Common myeloid progenitor, CD34-positive (primary cell): ENCODE measurements around the gene RPL38.

ENCODE experiments used
- CTCF ChIA-PET: fragments of 350-600 bp; sonication (Branson Sonifier 250); formaldehyde crosslinking; loops from one replicate; lab custom pipeline; 2021; ENCODE audit warnings: antibody characterized with exemption; lab: Charles Lee
- POLR2A ChIA-PET: fragments of 350-600 bp; sonication (Branson Sonifier 250); formaldehyde crosslinking; loops from one replicate; lab custom pipeline; 2021; ENCODE audit warnings: antibody characterized with exemption; lab: Charles Lee
- DNase-seq, 3 donors: peaks; one replicate each; pipeline versions ENCODE4 v3.0.0 to v3.0.0-alpha.2; 2013
- H3K27ac ChIP-seq, 2 experiments: 1 replicate in 1 of 2; 2 replicates in 1 of 2; pipeline ENCODE4 v1.7.0; 2013; ENCODE audit warnings: inconsistent platforms in 2 of 2, low read length in 2 of 2, mild to moderate bottlenecking in 2 of 2, low read depth in 1 of 2, moderate library complexity in 1 of 2; ENCODE audit not compliant: severe bottlenecking in 2 of 2, insufficient read depth in 1 of 2, poor library complexity in 1 of 2
- H3K27me3 ChIP-seq, 5 experiments: replicated peaks in 2 of 5; 1 replicate in 3 of 5; 2 replicates in 2 of 5; pipeline versions ENCODE4 v1.6.1 to v1.7.0; 2013; ENCODE audit warnings: low read length in 4 of 5, mild to moderate bottlenecking in 2 of 5, moderate library complexity in 2 of 5, inconsistent platforms in 1 of 5; ENCODE audit not compliant: insufficient read depth in 5 of 5, control insufficient read depth in 4 of 5
- H3K36me3 ChIP-seq, 4 experiments: 1 replicate in 2 of 4; 2 replicates in 2 of 4; pipeline versions ENCODE4 v1.6.1 to v1.7.0; 2013; ENCODE audit warnings: low read length in 3 of 4, control low read depth in 1 of 4, mild to moderate bottlenecking in 1 of 4; ENCODE audit not compliant: control insufficient read depth in 4 of 4, insufficient read depth in 4 of 4
- H3K4me1 ChIP-seq, 4 experiments: 1 replicate in 3 of 4; 2 replicates in 1 of 4; pipeline versions ENCODE4 v1.6.1 to v1.7.1; 2013; ENCODE audit warnings: low read length in 3 of 4, mild to moderate bottlenecking in 3 of 4, control low read depth in 1 of 4, inconsistent platforms in 1 of 4, moderate library complexity in 1 of 4; ENCODE audit not compliant: control insufficient read depth in 4 of 4, insufficient read depth in 4 of 4; ENCODE audit errors: control extremely low read depth in 1 of 4
- H3K4me3 ChIP-seq, 7 experiments: 1 replicate in 4 of 7; 2 replicates in 3 of 7; pipeline versions ENCODE4 v1.5.1 to v1.7.0; 2013; ENCODE audit warnings: mild to moderate bottlenecking in 7 of 7, low read length in 6 of 7, moderate library complexity in 6 of 7, inconsistent platforms in 2 of 7, low read depth in 2 of 7, control low read depth in 1 of 7; ENCODE audit not compliant: insufficient read depth in 4 of 7, control insufficient read depth in 1 of 7; ENCODE audit errors: extremely low read depth in 1 of 7
- H3K9me3 ChIP-seq, 5 experiments: 1 replicate in 4 of 5; 2 replicates in 1 of 5; pipeline versions ENCODE4 v1.6.1 to v1.7.1; 2013; ENCODE audit warnings: low read length in 4 of 5, mild to moderate bottlenecking in 2 of 5, inconsistent platforms in 1 of 5, low read depth in 1 of 5, moderate library complexity in 1 of 5; ENCODE audit not compliant: control insufficient read depth in 4 of 5, insufficient read depth in 2 of 5; ENCODE audit errors: control extremely low read depth in 1 of 5
- WGBS: methylation state at CpG from one replicate; pipeline ENCODE4 v1.1.5; 2013; ENCODE audit not compliant: insufficient coverage; 5-methylcytosine and 5-hydroxymethylcytosine counted together

RPL38 gene

DNA sequence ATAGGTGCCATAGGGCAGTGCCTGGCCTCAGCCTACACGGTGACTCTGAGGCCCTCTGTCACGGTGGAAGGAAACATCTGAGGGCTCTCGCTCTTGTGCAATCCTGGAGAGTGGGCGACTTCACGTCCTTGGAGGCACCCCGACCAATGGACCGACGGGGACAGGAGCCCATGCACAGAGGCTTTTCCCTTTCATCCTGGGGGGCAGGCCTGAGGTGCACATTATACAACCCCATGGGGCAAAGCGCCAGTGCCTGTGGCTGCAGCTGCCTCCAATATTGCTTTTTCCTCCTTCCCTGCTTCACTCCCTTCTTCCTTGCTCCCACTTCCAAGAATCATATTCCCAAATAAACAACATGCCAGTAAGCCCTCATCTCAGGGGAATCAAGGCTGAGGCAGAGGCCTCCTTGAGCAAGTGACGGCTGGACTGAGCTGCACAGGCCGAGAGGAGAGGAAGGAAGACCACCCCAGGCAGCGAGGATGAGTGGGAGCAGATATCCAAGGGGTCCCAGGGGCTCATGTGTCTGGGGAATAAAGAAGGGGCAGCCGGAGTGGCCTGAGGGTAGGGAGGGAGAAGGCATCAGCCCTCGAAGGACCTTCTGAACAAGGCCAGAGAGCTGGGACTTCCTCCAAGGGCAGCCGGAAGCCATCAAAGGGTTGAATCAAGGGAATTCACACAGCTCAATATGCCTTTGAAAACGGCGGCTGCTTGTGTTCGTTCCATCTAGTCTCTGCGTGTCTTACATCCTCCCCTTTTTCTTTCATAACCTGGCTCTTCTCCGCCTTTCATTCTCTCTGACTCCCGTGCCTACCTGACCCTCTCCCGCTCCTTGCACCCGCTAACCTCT, 42.6 kb upstream of the RPL38 start:
- DNase-seq: no peak
- no peaks in the 10 kb centered on the region for H3K9me3 ChIP-seq
- WGBS: 85% methylated on average over 22 of the region's 23 CpGs
- no peak overlapping the region for H3K27ac ChIP-seq
- ChIA-PET POLR2A (no interaction called here), CTCF (interaction anchor here (1.6 kb wide), 2 partner anchors 16 to 514 kb away, joined by 3 read pairs; no protein-coding TSS in a partner anchor)
- H3K36me3 ChIP-seq: no peaks in the 10 kb centered on the region
- peaks cover 0 to 9% (median 2%) of the 10 kb centered on the region in 5 experiments for H3K27me3 ChIP-seq
- peaks cover 0 to 8% (median 2%) of the 10 kb centered on the region in 4 experiments for H3K4me1 ChIP-seq
- H3K4me3 ChIP-seq: no peak overlapping the region

DNA sequence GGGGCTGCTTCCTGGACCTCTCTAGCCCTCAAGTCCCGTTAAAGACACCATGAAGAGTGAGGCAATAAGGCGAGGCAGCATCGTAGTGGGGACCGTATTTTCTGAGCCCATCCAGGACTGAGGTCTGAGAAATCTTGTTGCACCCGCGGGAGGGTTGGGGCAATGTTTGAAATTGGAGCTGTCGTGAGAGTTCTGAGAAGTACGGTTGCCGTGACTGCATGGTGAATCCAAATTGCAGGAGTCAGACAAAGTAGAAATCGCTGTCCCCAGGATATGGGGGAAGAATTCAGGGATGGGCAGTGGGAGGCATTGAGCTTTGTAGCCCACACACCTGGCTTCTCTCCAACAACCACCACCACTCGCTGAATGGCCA, 42.0 kb upstream of the RPL38 start:
- Histone ChIP-seq H3K4me1 (peaks cover 0 to 8% (median 2%) of the 10 kb centered on the region in 4 experiments), H3K27ac (no peak overlapping the region), H3K9me3 (no peaks in the 10 kb centered on the region), H3K36me3 (no peaks in the 10 kb centered on the region), H3K27me3 (peaks cover 0 to 9% (median 2%) of the 10 kb centered on the region in 5 experiments), H3K4me3 (no peak overlapping the region)
- no peak for DNase-seq
- ChIA-PET CTCF (interaction anchor here (1.6 kb wide), 2 partner anchors 16 to 515 kb away, joined by 3 read pairs; no protein-coding TSS in a partner anchor), POLR2A (no interaction called here)
- WGBS: 96% methylated on average over 10 of the region's 11 CpGs

DNA sequence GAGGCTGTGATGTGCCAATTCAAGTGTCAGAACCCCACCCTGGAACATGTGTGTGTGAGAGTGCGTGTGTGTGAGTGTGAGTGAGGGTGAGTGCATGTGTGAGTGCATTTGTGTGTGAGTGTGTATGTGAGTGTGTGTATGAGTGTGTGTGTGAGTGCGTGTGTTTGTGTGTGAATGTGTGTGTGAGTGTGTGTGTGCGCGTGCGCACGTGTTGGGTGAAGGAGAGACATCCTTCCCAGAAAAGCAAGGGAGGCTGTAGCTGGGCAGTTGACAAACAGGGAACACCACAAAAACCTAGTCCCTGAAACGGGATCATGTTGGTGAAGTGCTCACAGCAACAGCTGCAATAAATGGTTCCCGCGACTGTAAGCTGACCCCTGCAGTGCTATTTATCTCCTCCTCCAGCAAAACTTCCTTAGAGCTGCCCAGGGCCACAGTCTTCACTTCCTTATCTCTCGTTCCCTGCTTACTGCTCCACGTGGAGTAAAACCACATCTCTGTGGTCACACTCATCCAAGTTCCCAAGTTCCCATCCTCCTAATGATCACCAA, 40.1 kb upstream of the RPL38 start:
- ChIA-PET CTCF (no interaction called here), POLR2A (no interaction called here)
- 52% methylated on average over 11 of the region's 11 CpGs for WGBS
- peaks cover 0 to 7% (median 0%) of the 10 kb centered on the region in 5 experiments for H3K27me3 ChIP-seq
- no peak overlapping the region for H3K4me3 ChIP-seq
- peaks cover 0 to 5% (median 0%) of the 10 kb centered on the region in 5 experiments for H3K9me3 ChIP-seq
- H3K36me3 ChIP-seq: no peaks in the 10 kb centered on the region
- H3K27ac ChIP-seq: no peak overlapping the region
- DNase-seq: no peak
- peaks cover 0 to 8% (median 2%) of the 10 kb centered on the region in 4 experiments for H3K4me1 ChIP-seq

DNA sequence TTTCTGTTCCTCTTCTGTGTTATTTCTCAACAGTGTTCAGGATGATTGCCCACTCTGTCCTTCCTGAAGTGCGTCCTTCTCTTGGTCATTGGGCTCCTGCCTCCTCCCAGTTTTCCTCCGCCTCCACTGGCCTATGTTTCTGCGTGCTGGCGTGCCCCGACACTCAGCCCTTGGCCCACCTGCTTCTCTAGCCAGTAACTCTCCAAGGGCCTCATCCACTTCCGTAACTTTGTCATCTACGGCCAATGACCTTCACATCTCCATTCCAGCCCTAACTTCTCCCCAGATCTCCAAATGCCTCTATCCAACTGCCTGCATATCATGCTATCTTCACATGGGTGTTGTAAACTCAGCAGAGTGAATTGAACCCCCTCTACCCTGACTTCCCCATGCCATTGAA, 39.6 kb upstream of the RPL38 start:
- no peak overlapping the region for H3K27ac ChIP-seq
- peaks cover 0 to 8% (median 2%) of the 10 kb centered on the region in 4 experiments for H3K4me1 ChIP-seq
- DNase-seq: no peak
- peaks cover 0 to 7% (median 0%) of the 10 kb centered on the region in 5 experiments for H3K27me3 ChIP-seq
- no peak overlapping the region for H3K4me3 ChIP-seq
- POLR2A ChIA-PET: no interaction called here
- 84% methylated on average over 7 of the region's 7 CpGs for WGBS
- peaks cover 0 to 5% (median 0%) of the 10 kb centered on the region in 5 experiments for H3K9me3 ChIP-seq
- CTCF ChIA-PET: no interaction called here
- no peaks in the 10 kb centered on the region for H3K36me3 ChIP-seq

- H3K27ac ChIP-seq: no peak overlapping the region
- CTCF ChIA-PET: interaction anchor here (0.6 kb wide), 1 partner anchor 791 kb away, joined by 3 read pairs; no protein-coding TSS in a partner anchor
Measured at GRCh38 chr17:74164446-74165045, 38.9 kb upstream of the RPL38 start.

GRCh38 chr17:74165797-74166365, 37.6 kb upstream of the RPL38 start:
- H3K9me3 ChIP-seq: peaks cover 0 to 5% (median 0%) of the 10 kb centered on the region in 5 experiments
- peaks cover 0 to 8% (median 2%) of the 10 kb centered on the region in 4 experiments for H3K4me1 ChIP-seq
- H3K27me3 ChIP-seq: peaks cover 0 to 5% (median 0%) of the 10 kb centered on the region in 5 experiments
- no peak for DNase-seq
- ChIA-PET POLR2A (no interaction called here), CTCF (interaction anchor here (0.9 kb wide), 1 partner anchor 11 kb away, joined by 5 read pairs; no protein-coding TSS in a partner anchor)
- H3K36me3 ChIP-seq: no peaks in the 10 kb centered on the region
- WGBS: 83% methylated on average over 7 of the region's 8 CpGs
- H3K4me3 ChIP-seq: no peak overlapping the region
- no peak overlapping the region for H3K27ac ChIP-seq

More at GRCh38 chr17:74164446-74165045, 38.9 kb upstream of the RPL38 start:
- Histone ChIP-seq H3K27me3 (peaks cover 0 to 7% (median 0%) of the 10 kb centered on the region in 5 experiments), H3K9me3 (peaks cover 0 to 5% (median 0%) of the 10 kb centered on the region in 5 experiments), H3K4me1 (peaks cover 0 to 8% (median 2%) of the 10 kb centered on the region in 4 experiments), H3K4me3 (no peak overlapping the region), H3K36me3 (no peaks in the 10 kb centered on the region)
- POLR2A ChIA-PET: no interaction called here
- WGBS: 100% methylated on average over 7 of the region's 9 CpGs
- no peak for DNase-seq
